Stimulated activated CD8-positive, alpha-beta memory T cell treated with anti-CD3 and anti-CD28 coated beads, Interleukin-7, amount 100 ng/mL, for 24 hours (primary cell): ENCODE data around the gene B3GNT4.
"Not testable (repeated sequence)": the region's sequence is repeated elsewhere in the genome, so short reads cannot be mapped to it uniquely, and the experiment has no call there.

ENCODE experiments used
- DNase-seq: peaks from one replicate; pipeline ENCODE4 v3.0.0-alpha.2; 2020; ENCODE audit warnings: low read depth

The B3GNT4 gene

GRCh38 chr12:122189626-122190475 is 13.7 kb upstream of the B3GNT4 start:
- no peak for DNase-seq

- DNase-seq, result peak; percentile 42
Observed at GRCh38 chr12:122190842-122191668, 12.5 kb upstream of the B3GNT4 start.

- no peak for DNase-seq
Observed at GRCh38 chr12:122192441-122192840, 11.1 kb upstream of the B3GNT4 start.

GRCh38 chr12:122194804-122195203 is 8.7 kb upstream of the B3GNT4 start:
- no peak for DNase-seq

- no peak for DNase-seq
Observed at GRCh38 chr12:122195405-122195804, 8.1 kb upstream of the B3GNT4 start.

GRCh38 chr12:122197612-122197966 is 5.9 kb upstream of the B3GNT4 start:
- DNase-seq, result no peak

GRCh38 chr12:122199484-122200355 is 3.8 kb upstream of the B3GNT4 start:
- no peak for DNase-seq

GRCh38 chr12:122200541-122201175 is 2.9 kb upstream of the B3GNT4 start:
- DNase-seq, result no peak

- no peak for DNase-seq
Observed at GRCh38 chr12:122201381-122201780, 2.1 kb upstream of the B3GNT4 start.

- no peak for DNase-seq
Observed at GRCh38 chr12:122202017-122202416, 1.5 kb upstream of the B3GNT4 start.

- DNase-seq, result not testable (repeated sequence)
Observed at GRCh38 chr12:122202811-122203210, 698 bp upstream of the B3GNT4 start.

- DNase-seq, result no peak
Observed at GRCh38 chr12:122204167-122205052, 901 bp downstream of the B3GNT4 start.

GRCh38 chr12:122205053-122205925 is 1.8 kb downstream of the B3GNT4 start:
- no peak for DNase-seq

- no peak for DNase-seq
Observed at GRCh38 chr12:122206111-122206881, 2.8 kb downstream of the B3GNT4 start.

- no peak for DNase-seq
Observed at GRCh38 chr12:122206976-122207375, 3.5 kb downstream of the B3GNT4 start.

GRCh38 chr12:122207391-122207790 is 3.9 kb downstream of the B3GNT4 start:
- no peak for DNase-seq

GRCh38 chr12:122208073-122208820 is 4.7 kb downstream of the B3GNT4 start:
- no peak for DNase-seq

GRCh38 chr12:122215771-122216170 is 12.3 kb downstream of the B3GNT4 start:
- DNase-seq, result no peak
